ENCODE measurements around the gene PDE6G.
"Not testable (repeated sequence)": the region's sequence is repeated elsewhere in the genome, so short reads cannot be mapped to it uniquely, and the experiment has no call there.

Gene PDE6G

DNA sequence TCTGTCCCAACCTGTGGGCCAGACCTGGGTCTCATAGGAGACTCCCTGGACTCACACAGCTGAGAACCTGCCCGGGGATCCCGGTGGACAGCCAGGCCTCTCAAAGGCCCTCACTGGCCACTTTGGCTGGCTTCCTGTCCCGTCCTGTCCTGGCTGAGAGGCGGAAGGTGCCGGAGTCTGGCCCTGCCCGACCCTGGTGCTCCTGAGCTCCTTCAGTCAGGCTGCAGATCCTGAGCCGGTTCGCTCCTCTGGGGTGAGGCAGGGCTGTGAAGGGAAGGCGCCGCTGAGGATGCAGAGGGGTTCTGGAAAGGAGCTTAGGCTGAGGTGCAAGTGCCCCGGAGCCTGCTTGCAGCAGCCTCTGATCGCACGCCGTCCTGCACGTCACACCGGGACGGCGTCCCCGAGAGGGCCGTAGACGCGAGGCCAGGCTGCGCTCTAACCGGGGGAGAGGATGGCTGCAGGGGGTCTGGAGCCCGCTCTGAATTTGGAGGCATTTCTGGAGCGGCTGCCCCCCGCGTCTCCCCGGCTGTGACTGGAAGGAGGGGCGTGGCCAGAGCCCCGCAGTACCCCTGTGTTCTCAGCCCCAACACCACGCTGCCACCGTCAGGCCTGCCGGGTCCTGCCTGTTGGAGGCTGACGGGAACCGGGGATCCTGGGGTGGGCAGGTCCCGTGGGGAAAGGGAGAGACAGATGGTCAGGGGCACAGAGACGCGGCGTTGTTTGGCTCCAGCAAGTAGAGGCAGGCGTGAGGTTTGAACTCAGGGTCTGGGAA lies 31.6 kb upstream of the PDE6G start:
- no peak for DNase-seq (ENCODE audit: low read depth in 2 of 2)

DNA sequence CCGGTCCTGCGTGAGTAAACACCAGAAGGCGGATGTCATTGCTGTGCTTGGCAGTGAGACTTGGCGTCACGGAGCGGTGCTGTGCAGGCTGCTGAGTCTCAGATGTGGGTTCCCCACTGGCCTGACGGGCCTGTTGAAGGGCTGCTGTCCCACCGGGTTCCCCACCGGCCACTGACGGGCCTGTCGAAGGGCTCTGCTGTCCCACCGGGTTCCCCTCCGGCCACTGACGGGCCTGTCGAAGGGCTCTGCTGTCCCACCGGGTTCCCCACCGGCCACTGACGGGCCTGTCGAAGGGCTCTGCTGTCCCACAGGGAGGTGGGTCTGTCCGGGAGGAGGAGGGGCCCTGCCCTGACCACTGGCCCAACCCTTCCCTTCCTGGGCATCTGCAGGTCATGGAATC lies 30.3 kb upstream of the PDE6G start:
- DNase-seq (ENCODE audit: low read depth in 2 of 2) = no peak

DNA sequence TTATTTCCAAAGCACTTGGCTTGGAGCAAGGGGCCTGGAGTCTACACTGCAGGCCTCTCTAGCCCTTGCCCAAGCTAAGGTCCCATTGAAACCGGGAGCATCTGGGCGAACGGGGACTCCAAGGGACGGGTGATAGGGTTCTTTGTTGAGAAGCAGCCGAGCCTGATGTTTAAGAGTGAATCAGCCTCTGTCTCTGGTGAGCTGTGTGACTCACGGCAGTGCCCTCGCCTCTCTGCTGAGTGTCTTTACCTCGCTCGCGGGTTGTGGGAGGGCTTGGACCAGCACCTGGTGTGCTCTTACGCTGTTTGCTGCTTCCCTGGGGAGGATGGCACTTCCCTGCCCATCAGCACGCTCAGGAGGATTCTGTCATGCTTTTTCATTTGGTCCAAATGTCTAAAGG lies 28.8 kb upstream of the PDE6G start:
- DNase-seq (ENCODE audit: low read depth in 2 of 2) = peak in 1 of 2 donors; percentile 41

DNA sequence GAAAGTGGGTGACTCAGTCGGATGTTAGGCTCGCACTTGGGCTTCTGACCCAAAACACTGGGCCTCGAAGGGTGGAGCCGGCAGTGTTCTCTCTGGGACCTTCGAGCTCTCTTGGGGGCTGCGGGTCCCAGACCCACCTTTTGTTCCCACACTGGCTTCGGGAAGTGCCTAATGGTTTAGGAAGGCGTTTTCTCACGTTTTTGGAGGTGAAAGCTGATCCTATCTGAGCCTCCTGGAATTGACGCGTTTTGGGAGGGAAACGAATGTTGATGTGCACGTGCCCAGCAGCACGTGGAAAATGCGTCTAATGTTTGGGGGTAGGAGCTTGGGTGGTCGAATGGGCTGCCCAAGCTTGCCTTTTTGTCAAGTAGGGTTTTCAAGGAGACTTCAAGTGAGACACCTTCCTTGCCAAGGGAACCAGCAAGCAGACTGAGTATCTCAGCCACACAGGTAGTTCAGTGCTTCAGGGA lies 28.1 kb upstream of the PDE6G start:
- no peak for DNase-seq (ENCODE audit: low read depth in 2 of 2)

DNA sequence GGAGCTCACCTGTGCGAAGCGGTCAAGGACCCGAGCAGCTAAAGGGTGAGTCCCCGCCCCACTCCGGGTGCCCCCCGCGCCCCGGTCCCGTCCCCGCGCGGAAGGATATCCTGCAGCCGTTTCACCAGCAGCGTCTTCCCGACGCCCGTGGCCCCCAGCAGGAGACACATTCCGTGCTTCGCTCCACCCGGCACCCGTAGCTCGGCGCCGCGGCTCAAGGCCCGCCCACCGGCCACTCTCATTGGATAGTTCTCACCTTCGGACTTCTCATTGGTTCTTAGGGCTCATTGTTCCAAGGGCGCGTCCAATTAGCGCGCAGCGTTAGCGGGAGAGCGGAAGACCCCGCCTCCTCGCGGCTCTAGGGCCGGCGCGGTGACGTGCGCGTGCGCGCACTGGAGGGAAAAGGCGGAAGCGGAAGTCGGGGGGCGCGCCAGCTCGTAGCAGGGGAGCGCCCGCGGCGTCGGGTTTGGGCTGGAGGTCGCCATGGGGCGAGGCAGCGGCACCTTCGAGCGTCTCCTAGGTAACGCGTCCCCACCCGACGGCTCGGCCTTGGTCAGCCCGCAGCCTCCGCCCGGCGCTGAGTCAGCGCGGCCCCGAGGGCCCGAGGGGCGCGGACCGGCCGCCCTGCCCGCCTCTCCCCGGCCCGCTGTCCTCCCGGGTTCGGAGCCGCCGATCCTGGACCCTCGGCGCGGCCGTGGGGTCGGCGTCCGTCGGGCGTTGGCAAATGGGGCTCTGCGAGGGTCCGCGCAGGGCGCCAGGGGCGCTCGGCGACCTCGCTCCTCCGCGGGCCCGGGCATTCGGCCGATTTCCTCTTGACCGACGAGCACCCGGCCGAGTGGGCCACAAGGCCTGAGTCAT lies 27.5 kb upstream of the PDE6G start, which contains the start of the genes ARL16 and HGS:
Gene ARL16, minus strand, starts transcription at position 214 of the 858 bp plus-strand sequence. Its CDS starts 44 bp downstream, at position 170.
Gene HGS, plus strand, starts transcription at position 428 of the 858 bp plus-strand sequence. Its CDS starts 56 bp downstream, at position 484.
- DNase-seq (ENCODE audit: low read depth in 2 of 2) = peak; percentile 96 to 97

GRCh38 chr17:81683208-81683583 lies 26.9 kb upstream of the PDE6G start:
- no peak for DNase-seq (ENCODE audit: low read depth in 2 of 2)

DNA sequence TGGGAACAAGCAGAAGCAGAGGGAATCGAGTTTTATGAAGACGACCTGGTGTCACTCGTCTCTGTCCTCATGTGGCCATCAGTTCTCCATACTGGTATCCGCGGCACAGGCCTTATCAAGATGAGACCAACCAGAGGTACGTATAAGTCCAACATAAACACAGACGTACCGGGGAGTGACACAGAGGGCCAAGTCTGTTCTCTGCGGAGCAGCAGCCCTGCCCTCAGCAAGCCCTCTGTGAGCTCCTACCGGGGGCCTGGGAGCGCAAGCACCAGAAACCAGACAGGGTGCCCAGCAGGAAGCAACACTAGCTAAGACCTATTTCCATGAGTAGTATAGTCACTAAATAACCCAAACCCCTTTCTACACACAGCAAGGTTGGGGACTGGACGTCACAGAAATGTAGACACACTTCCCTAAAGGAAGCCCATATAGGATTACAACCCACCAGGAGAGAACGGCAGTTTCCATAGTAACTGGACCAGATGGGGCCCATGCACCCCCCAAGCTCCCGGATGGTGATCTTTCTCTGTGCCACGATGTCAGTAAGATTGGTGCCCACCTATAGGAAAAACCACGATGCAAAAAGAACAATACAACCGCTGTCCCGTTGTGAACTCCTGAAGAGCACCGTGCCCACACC lies 26.3 kb upstream of the PDE6G start:
- no peak for DNase-seq (ENCODE audit: low read depth in 2 of 2)

GRCh38 chr17:81681672-81682071 lies 25.3 kb upstream of the PDE6G start:
- DNase-seq (ENCODE audit: low read depth in 2 of 2) = no peak

DNA sequence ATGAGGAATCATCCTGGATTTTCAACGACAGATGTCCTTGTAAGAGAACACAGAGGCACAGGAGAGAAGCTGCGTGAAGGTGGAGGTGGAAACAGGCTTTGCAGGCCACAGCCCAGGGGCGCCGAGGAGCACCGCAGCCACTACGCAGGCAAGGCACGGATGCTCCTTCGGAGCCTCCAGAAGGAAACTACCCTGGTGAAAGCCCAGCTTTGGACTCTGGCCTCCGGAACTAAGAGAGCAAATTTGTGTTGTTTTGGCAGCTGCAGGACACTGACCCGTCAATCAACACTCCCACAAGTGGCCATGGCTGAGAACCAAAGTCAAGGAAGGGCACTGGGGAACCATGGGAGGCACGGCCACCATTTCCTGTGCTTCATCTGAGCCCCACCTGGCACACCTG lies 23.8 kb upstream of the PDE6G start:
- no peak for DNase-seq (ENCODE audit: low read depth in 2 of 2)

DNA sequence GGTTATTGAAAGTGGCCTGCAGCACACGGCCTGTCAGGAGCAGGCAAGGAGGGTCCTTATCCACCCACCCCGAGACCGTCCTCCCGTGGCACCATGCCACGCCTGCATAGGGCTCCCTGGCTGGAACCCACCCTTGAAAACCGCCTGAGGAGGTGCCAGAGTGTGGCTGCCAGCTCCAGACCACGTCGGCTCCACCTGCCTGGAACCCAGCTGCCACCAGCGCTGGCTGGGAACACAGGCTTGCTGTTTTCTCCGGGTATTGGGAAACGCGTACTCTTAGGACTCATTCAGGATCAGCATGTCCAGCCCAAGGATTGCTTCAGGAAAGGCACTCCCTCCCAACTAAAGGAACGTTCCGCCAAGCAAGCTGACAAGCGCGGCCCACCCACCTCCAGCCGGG lies 20.6 kb upstream of the PDE6G start:
- DNase-seq (ENCODE audit: low read depth in 2 of 2) = no peak

GRCh38 chr17:81675515-81676221 lies 19.3 kb upstream of the PDE6G start:
- DNase-seq (ENCODE audit: low read depth in 2 of 2) = not testable (repeated sequence)

GRCh38 chr17:81673561-81674258 lies 17.4 kb upstream of the PDE6G start:
- DNase-seq (ENCODE audit: low read depth in 2 of 2) = no peak

GRCh38 chr17:81672954-81673353 lies 16.6 kb upstream of the PDE6G start:
- DNase-seq (ENCODE audit: low read depth in 2 of 2) = no peak

DNA sequence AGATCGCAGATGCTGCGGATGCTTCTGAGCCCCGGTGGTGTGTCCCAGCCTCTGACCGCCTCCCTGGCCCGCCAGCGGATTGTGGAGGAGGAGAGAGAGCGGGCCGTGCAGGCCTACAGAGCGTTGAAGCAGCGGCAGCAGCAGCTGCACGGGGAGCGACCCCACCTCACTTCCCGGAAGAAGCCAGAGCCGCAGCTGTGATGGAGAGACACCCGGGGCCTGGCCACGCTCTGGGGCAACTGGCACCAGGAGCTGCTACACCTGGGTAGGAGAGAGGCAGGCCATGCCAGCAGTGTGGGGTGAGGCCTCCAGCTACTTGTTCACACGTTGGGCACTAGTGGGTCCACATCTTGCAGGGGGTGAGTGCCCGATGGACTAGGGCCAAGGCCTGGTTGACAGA lies 16.2 kb upstream of the PDE6G start:
- DNase-seq (ENCODE audit: low read depth in 2 of 2) = no peak

- no peak for DNase-seq (ENCODE audit: low read depth in 2 of 2)
Measured at GRCh38 chr17:81667754-81668153, 11.4 kb upstream of the PDE6G start.

DNA sequence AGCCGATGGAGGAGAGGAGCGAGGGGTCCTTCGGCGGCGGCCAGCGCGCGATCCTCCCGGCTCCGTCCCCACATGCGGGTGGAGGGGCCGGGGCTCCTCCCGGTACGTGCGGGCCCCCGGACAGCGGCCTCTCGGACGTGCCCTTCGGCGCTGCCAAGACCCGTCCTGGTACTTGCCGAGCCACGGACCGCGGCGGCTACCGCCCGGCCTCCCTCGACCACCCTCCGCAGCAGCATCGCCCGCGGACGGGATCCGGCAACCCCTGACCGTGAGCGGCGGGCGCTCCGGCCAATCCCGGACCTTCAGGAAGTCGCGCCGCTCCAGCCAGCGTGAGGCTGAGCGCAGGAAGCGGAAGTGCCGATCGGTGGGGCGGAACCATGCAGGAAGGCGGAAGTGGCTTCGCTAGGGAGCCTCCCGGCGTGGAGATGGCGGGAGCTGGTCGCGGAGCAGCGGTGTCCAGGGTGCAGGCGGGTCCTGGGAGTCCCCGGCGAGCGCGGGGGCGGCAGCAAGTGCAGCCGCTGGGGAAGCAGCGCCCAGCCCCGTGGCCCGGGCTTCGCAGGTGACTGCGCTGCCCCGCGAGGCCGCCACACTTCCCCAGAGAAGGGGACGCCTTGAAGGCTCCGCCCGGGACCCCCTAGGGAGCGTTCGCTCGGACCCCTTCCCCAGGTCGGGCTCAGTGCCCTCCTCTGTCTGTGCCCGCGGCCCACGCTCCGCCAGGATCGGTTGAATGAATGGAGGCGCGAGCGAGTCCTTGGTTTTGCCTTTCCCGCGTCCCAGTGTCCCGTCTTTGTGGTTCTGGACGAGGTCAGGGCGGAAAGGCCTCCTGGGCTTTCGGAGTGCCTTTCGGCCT lies 10.2 kb upstream of the PDE6G start, which contains the start of the genes CCDC137 and OXLD1:
Gene CCDC137, plus strand, starts transcription at position 396 of the 850 bp plus-strand sequence. Its CDS starts 30 bp downstream, at position 426.
Gene OXLD1, minus strand, starts transcription at position 264 of the 850 bp plus-strand sequence. Its CDS starts 28 bp downstream, at position 236.
- DNase-seq (ENCODE audit: low read depth in 2 of 2) = peak; percentile 88 to 90

DNA sequence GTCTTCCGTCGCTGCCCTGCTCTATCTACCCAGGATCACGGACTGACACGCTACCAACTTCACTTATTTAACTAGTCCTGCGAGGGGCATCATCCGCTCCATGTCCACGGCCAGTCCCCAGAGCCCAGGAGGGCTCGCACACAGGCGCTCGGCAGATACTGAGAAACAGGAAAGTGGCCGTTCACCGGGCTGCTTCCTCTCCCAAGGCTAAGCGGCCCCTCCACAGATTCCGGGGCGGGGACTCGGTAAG lies 9.7 kb upstream of the PDE6G start:
- DNase-seq (ENCODE audit: low read depth in 2 of 2) = peak in 1 of 2 donors; percentile 10

- DNase-seq (ENCODE audit: low read depth in 2 of 2) = peak; percentile 43 to 52
Measured at GRCh38 chr17:81665205-81666091, 9.1 kb upstream of the PDE6G start.

- DNase-seq (ENCODE audit: low read depth in 2 of 2) = no peak
Measured at GRCh38 chr17:81664051-81664470, 7.7 kb upstream of the PDE6G start.
